ENCODE data around the gene PCED1B.

Gene PCED1B

DNA sequence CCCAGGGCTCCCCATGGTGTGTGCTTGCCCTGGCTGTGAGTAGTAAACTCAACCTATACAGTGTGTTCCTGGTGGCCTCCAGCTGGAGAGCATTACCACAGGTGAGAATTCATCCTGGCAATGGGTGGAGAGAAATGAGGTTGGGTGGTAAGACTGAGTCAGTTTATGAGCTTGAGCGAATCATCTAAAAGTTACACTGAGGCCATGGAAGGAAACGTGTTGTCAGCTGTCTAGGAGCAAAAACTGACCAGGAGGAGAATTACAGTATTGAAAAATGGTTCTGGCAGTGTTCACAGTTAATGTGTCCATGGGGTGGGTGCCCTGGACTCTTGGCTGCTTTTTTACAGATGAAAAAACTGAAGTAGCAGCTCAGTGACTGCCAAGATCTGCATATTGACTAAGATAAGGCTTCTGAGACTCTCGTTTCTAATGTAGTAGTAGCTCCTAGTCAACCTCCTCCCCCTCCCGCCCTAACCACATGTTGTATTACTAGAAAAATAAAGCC is 202.3 kb downstream of the PCED1B start:
- no peak for DNase-seq

DNA sequence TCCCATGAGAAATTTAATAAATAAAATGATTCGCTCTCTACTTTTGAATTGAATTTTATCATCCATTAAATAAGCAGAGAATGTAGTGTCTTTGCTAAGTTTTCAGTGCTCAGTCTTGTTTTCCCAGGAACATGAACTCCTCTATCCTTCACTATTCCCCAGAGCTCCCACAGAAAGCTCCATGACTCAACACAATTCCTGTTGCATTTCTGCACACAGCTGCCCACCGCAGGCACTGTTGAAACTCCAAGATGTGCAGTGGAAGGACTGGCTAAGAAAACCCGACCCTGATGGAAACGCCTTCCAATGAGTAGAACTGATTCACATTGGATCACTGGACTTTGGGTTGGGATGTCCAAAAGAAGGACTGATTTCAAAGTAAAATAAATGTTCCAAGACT is 202.8 kb downstream of the PCED1B start:
- DNase-seq = no peak
